ENCODE results near the gene OR2F1.
"Not testable (repeated sequence)": the region's sequence is repeated elsewhere in the genome, so short reads cannot be mapped to it uniquely, and the experiment has no call there.

The OR2F1 gene

DNA sequence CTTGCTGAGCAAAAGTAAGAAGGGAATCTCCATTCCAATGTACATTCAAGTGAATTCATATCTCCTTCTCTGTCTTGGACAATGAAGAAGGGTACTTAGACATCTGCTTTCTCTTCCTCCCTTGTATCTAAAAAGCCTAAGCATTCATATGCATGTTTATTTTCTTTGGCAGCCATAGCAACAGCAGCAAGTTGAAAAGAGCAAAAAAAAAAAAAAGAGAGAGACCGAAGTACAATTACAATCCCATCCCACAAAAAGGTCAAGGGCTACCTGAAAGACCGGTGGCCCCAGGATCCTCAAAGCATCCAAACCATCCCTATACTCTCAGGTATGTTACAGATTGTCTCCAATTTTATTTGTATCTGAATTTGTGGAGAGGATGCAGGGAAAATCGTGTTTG is 4.1 kb downstream of the OR2F1 start:
- no peak for DNase-seq

GRCh38 chr7:143960813-143961610 is 6.4 kb downstream of the OR2F1 start:
- no peak for DNase-seq

GRCh38 chr7:143965280-143965679 is 10.6 kb downstream of the OR2F1 start:
- no peak for DNase-seq

- no peak for DNase-seq
Measured at GRCh38 chr7:143967398-143967797, 12.8 kb downstream of the OR2F1 start.

DNA sequence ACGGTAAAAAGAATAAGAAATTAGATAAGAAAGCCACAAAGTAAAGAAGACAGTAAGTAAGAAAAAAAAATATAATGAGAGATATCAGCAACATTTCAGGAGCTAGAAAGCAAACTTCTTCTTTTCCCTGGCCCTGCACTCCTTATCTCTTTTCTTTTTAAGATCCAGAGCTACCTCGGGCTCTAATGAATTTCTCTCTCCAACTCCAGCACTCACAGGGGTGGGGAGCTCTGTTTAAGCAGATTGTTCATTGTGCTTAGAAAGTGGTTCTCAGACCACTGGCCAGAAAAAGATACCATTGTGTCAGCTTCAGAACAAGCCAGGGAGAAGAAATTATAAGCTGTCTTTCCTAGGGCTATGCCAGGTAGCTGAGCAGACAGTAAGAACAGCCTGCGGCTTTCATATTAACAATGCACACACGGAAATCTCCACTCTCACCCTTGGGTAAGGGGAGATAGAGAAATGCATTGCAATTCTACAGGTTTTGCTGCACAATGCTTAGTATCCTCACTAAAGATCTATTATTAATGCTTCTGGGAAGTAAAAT is 19.3 kb downstream of the OR2F1 start:
- no peak for DNase-seq

DNA sequence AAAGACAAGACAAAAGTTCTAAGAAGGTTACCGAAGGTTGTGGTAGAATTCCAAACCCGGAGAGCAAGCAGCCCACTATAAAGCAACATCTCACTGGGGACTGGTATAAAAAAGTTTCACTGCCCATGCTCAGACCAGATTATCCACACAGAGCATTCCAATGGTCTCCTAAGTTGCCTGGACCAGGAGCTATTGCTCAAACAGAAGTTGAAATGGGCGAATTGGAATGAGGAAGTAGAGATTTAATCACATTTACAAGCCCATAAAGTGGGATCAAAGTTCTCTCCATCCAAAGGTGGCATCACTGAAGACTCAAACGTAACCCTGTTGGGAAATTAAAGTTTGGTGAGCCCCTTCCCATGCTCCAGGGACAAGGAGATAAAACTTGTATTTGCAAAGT is 19.8 kb downstream of the OR2F1 start:
- no peak for DNase-seq

- DNase-seq = no peak
Measured at GRCh38 chr7:143975617-143976016, 21.0 kb downstream of the OR2F1 start.

DNA sequence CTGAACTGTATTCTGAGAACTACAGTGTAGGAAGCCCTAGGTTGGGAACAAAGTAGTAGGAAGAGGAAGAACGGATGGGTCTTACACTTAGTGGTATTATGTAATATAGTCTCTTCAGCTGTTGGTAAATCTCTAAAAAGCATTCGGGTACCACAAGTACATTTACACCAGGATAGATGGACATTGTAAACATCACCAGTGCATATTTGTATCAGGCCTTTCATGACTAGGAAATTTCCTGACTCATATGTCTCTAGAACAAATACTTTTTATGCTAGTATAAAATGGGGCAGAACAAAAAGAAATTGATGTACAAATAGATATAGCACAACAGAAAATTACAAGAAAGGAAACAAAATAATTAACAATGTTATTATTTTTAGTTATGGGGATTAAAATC is 23.9 kb downstream of the OR2F1 start:
- DNase-seq = no peak

GRCh38 chr7:143979359-143979758 is 24.7 kb downstream of the OR2F1 start:
- no peak for DNase-seq

GRCh38 chr7:143979998-143980397 is 25.4 kb downstream of the OR2F1 start:
- no peak for DNase-seq

DNA sequence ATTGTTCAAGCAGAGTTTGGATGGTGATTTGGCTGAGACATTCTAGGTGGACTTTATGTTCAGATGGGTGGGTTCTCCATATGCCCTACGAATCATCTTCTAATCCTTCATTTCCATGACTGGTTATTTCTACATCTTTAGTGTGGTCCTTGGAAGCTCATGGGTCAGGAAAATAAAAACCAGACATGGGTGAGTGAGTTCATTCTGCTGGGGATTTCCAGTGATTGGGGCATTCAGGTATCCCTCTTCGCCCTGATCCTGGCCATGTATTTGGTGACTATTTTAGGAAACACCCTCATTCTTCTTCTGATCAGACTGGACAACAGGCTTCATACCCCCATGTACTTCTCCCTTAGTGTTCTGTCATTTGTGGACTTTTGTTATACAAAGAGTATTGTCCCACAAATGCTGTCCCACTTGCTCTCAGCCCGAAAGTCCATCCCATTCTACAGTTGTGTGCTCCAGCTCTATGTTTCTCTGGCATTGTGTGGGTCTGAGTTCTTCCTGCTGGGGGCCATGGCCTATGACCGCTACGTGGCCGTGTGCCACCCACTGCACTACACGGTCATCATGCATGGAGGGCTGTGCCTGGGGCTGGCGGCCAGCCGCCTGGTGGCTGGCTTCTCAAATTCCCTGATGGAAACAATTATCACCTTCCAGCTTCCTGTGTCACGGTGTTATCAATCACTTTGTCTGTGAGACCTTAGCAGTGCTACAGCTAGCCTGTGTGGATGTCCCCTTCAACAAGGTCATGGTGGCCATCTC is 26.3 kb downstream of the OR2F1 start:
- DNase-seq = no peak

DNA sequence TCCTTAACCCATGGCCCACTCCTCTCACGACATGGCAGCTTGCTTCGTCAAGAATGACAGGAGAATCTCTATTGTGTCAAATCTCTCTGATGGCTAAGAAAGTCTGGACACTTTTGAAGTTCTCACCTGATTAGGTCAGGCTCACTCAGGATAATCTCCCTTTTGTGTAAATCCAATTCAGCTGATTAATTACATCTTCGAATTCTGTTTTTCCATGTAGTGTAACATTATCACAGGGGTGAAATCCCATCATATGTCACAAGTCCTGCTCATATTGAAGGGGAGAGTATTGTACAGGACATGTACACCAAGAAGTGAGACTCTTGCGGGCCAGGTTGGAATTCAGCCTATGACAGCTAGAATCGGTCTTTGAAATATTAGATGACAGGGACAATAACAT is 29.3 kb downstream of the OR2F1 start:
- DNase-seq = no peak

DNA sequence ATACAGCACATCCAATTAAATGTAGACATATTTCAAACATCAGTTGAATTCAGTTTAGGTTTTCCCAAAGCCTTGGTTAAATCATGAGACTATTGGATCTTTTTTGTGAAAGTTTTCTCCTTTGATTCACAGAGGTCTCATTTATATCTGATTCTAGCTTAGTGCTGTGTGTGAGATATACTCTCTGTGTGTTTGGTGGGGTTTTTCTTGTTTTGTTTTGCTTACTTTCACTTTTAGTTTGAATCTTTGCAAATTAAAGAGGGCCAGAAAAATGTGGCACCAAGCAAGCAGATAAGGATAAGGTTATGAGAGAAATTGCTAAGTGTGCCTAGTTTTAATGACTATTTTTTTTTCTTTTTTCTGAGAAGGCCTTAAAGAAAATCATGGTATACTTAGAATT is 32.9 kb downstream of the OR2F1 start:
- DNase-seq = no peak

DNA sequence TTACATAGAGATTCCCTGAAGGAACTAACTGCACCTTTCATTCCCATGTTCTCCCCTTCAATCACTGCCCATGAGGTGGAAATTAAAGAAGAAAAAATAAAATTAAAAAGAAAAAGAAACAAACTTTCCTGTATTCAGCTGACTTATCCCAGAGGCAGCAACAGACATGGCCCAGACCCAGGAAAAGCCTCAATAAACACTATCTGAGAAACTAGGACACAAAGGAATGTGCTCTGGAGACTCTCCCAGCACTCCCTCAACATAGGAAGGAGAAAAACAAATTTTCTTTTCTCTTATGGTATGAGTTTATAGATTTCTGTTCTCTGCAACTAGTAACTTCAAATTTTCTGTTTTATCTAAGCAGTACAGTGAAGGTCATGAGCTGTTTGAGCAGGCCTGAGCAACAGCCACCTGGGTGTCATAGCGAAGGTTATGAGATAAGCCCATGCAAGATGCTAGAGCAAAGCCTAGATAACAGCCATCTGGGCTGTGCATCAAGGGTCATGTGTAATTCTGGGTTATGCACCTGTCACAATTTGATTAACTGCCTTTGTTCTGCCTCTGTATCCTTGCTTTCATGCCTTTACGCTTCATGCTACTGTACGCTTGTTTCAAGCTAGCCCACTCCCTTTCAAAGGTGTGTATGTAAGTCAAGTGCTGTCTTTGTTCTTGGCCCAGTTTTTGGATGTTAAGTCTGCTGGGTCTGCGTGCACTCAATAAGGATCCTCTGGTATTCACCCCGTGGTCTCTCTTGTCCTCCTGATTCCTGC is 34.5 kb downstream of the OR2F1 start:
- no peak for DNase-seq

DNA sequence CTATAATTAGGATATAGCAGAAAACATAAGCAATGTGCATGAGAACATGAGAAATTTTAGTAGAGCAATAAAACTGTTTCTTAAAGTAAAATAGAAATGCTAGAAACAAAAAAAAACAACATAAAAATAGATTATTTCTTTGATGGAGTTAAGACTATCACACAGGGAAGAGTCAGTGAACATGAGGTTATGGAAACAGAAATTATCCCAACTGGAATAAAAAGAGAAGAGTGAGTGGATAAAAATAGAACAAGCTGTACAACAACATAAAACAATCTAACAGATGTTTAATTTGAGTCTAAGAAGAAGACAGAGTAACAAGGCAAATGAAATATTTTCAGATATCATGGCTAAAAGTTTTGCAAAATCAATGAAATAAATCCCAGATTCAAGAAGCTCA is 38.0 kb downstream of the OR2F1 start:
- DNase-seq = no peak

DNA sequence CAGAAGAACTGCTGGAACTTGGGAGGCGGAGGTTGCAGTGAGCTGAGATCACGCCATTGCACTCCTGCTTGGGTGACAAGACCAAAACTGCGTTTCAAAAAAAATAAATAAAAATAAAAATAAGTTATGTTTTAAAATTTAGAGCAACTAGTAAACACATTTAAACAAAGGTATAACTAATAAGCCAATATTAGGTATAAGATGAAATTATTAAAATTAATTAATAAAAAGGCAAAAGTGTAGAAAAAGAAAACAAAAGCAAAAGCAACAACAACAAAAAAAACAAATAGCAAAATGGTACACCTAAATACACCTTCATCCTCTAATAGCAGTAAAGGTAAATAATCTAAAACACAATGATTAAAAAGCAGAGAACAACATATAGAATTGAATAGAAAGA is 39.3 kb downstream of the OR2F1 start:
- no peak for DNase-seq

DNA sequence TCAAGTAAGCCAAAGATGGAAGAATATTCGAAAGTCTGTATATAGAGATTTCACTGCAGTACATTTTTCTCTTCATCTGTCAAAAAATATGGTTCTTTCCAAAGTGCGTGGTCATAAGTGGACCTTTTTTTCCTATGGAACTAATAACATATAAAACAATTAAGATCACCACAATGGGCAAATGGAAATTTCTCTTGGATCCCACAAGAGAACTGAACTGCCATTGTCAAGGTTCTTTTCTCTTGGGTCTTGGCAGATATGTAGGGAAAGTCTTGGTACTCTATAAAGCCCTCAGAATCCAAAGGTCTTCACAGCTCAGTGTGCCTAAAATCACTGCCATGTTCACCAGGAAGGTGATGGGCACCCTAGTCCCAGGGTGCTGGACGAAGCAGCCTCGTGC is 45.4 kb downstream of the OR2F1 start, which contains the start of gene OR6B1:
Gene OR6B1 (plus strand): TSS at position 301 of the 400 bp plus-strand sequence. CDS start 3,677 bp downstream, outside the sequence.
- DNase-seq = no peak

GRCh38 chr7:144001543-144001942 is 46.9 kb downstream of the OR2F1 start:
- DNase-seq = no peak

- no peak for DNase-seq
Measured at GRCh38 chr7:144004703-144005102, 50.1 kb downstream of the OR2F1 start.

- no peak for DNase-seq
Measured at GRCh38 chr7:144006029-144006691, 51.5 kb downstream of the OR2F1 start.

GRCh38 chr7:144006692-144007042 is 52.0 kb downstream of the OR2F1 start:
- DNase-seq = no peak

GRCh38 chr7:144009361-144009760 is 54.7 kb downstream of the OR2F1 start:
- no peak for DNase-seq

DNA sequence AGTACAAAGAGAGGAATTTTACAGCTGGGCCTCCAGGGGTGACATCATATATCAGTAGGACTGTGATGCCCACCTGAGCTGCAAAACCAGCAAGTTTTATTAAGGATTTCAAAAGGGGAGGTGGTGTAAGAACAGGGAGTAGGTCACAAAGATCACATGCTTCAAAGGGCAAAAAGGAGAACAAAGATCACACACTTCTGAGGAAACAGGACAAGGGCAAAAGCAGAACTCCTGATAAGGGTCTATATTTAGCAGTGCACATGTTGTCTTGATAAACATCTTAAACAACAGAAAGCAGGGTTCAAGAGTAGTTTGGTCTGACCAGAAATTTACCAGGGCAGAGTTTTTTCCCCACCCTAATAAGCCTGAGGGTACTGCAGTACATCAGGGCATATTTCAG is 55.4 kb downstream of the OR2F1 start:
- not testable (repeated sequence) for DNase-seq
